Measurements from ENCODE around the gene MS4A7.

DNA sequence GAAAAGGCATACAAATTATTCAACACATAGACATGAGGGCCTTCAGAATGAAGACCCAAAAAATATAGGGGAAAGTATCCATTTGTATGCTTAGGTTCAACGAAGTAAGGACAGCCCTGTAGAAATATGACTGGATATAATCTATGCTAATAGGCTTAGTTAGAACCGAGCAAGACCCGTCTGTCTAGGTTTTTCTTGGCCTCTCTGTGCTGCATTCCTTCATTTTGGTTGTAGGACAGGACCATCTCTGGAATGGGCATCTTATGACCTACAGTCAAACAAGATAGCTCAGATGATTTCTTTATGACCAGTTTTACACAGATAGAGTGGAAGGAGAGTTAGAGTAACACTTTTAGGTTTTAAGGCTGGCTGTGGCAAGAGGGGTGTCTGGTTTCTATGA is 5.6 kb upstream of the MS4A7 start:
- TF ChIP-seq, protein P1, sequence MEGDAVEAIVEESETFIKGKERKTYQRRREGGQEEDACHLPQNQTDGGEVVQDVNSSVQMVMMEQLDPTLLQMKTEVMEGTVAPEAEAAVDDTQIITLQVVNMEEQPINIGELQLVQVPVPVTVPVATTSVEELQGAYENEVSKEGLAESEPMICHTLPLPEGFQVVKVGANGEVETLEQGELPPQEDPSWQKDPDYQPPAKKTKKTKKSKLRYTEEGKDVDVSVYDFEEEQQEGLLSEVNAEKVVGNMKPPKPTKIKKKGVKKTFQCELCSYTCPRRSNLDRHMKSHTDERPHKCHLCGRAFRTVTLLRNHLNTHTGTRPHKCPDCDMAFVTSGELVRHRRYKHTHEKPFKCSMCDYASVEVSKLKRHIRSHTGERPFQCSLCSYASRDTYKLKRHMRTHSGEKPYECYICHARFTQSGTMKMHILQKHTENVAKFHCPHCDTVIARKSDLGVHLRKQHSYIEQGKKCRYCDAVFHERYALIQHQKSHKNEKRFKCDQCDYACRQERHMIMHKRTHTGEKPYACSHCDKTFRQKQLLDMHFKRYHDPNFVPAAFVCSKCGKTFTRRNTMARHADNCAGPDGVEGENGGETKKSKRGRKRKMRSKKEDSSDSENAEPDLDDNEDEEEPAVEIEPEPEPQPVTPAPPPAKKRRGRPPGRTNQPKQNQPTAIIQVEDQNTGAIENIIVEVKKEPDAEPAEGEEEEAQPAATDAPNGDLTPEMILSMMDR (IDR thresholded peaks at IDR 0.05; ENCODE audit: borderline replicate concordance, extremely low read depth, low read length, poor library complexity, severe bottlenecking): no peak
- no peak for TF ChIP-seq EZH2 (IDR thresholded peaks at IDR 0.05; ENCODE audit: borderline replicate concordance, low read depth, low read length, severe bottlenecking)
